ENCODE measurements around the gene ATP11A.

Gene ATP11A

DNA sequence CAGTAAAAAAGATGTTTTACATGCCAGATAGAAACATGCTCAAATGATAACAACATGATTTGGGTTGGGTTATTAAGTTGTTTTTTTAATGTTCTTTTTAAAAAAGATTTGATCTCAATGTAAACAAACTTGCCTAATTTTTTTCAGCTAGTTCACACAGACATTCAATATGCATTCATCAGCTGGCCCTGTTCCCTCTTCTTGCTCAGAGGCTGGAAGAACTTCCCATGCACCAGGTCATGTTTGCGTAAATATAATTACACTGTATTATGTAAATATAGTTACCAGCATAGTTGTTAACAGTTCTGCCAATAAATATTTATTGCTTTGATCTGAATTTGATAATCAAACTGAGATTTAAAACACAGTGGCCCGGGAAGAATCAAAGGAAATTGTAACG is 70.6 kb downstream of the ATP11A start:
- DNase-seq (ENCODE audit: low spot score): peak; percentile 44

DNA sequence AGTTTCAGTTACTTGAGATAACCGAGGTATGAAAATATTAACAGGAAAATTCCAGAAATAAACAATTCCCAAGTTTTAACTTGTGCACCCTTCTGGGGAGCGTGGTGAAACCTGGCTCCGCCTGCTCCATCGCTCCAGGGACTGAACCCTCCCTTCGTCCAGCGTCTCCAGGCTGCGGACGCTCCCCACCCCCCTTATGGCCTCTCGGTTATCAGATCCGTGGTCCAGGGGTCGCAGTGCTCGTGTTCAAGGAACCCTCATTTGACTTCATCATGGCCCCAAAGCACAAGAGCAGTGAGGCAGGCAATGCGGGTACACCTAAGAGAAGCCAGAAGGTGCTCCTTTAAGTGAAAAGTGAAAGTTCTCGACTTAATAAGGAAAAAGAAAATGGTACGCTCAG is 71.1 kb downstream of the ATP11A start:
- DNase-seq (ENCODE audit: low spot score): no peak

DNA sequence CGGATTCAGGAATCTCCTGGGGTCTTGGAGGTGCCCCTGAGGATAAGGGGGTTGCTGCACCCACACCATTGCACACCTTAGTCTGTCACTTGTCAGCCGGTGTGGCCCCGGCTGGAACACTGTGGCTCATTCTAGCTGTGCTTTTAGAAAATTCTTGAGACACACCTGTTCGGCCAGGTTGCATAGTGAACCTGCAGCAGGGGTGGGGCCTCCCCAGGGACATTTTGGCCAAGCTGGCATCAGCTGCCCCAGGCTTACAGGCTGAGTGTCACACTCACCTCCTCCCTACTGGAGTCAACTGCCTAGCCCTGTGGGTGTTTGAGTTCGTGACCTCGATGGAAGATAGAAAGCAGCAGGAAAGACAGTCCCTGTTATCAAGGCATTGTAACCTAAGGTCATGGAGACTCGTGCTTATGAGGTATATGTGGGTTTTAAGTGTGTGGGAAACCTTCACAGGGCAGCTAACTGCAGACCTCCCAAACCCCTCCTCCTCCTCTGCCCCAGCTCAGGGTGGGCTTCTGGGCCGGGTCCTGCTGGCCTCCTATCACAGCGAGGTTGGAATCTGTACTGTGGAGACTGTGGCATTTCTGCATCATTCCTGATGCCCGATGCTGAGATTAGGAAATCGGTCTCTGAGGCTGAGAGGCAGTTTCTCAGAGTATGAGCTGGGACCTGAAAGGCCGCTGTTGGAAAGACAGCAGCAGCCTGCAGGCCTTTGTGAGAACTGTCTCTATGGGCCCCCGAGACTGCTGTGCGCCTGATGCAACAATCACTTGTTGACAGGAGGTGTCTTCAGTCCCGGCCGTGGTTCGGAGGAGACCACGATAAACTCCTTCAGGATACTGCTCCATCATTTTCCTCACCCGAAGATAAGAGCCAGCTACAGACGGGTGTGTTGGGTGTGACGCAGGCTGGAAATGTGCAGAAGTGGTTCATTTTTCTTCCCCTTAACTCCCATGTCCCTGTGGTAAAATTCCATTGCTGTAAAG is 72.2 kb downstream of the ATP11A start:
- no peak for DNase-seq (ENCODE audit: low spot score)

DNA sequence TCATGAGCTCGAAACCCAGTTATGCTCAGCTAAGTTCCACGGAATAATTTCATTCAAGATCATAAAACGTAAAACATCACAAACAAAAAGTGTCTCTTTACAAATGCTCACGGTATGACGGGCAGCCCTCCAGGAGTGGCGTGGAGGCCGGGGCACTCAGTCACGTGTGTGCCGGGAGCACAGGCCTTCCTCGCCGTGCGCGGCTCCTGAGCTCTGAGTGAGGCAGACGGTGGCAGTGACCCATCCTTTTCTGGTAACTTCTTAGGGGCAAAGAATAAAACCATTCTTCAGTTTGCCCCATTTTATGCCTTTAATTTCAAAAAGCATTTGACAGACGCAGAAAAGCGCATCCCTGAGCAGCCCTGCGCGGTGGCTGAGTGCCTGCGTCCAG is 72.8 kb downstream of the ATP11A start:
- DNase-seq (ENCODE audit: low spot score): no peak

DNA sequence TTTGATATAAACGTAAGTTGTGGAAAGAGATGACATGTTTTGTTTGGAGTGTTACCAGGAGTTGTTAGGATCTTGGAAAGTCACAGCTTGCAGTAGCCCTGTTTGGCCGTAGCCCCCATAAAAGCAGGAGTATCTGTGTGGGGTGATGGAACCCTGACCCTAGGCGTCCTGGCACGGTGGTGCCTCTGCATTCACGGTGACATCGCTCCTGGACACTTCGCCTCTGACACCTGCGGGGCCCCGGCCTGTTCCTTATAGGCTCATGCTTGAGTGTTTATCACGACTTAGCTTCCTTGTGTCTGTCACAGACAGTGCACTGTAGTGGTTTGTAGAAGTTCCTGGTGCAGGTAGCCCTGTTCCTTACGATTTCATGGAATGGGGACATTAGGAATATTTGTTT is 74.2 kb downstream of the ATP11A start:
- no peak for DNase-seq (ENCODE audit: low spot score)

DNA sequence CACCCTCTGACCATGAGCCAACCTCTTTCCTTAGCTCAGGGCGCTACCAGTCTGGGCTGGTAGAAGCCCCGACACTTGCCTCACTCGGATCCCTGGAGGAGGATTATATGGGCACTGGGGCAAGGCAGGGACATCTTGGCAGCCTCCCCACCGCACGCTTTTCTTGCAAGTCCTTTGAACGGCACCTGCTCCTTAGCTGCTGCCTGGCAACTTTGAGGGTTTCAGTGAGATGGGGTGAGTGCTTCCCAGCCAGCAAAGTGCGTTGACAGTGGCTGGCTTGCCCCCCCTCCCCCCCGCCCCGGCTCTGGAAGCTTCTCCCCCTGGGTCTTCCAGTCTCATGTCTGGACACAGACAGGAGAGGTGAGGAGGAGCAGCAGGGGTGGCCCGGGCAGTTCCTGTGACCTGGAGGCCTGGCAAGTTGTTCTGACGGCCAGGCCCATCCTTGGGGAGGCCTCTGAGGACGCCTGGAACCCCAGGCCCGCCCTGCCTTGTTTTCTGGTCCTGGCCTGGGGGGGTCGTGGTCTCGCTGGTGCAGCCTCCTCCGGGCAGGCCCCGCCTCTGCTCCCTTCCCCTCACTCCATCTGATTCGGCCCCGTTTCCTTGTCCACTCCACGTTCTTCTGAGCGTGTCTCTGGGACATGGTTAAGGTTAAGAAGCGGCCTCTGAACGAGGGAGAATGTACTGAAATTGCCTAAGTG is 75.2 kb downstream of the ATP11A start:
- no peak for DNase-seq (ENCODE audit: low spot score)

DNA sequence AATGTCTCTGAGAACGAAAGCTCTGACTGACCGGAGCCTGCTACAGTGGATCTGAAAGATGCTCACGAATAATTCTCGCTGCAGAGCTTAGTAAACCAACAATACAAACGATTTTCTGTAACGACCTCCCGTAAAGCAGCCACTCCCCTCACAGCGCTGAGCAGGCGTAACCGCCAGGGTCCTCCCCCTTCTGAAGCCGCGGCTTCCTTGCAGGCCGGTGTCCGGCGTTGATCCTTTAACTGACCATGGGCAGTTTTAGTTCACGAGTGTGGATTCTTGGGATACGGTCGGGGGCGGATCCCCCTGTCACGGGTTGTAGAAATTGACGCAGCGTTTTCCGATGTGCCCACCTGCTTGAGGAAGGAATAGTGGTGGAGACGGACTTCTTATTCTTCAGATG is 75.9 kb downstream of the ATP11A start:
- no peak for DNase-seq (ENCODE audit: low spot score)

DNA sequence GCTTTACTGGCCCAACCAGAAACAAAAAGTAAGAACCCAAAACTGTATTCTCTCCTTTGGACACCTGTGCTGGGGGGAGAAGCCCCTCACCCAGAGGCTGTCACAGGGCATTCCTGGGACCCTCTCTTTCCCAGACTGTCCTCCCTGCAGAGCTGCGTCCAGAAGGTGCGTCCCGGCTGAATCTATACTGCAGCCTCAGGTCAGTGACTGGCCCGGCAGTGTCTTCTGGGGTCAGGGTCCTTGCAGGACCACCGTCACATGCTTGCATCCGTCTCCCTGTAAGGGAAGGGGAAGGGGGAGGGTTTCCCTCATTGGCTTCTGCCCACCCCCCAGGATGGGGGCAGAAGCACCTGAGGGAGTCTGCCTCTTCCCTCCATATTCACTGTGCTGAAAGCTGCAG is 76.5 kb downstream of the ATP11A start:
- no peak for DNase-seq (ENCODE audit: low spot score)

DNA sequence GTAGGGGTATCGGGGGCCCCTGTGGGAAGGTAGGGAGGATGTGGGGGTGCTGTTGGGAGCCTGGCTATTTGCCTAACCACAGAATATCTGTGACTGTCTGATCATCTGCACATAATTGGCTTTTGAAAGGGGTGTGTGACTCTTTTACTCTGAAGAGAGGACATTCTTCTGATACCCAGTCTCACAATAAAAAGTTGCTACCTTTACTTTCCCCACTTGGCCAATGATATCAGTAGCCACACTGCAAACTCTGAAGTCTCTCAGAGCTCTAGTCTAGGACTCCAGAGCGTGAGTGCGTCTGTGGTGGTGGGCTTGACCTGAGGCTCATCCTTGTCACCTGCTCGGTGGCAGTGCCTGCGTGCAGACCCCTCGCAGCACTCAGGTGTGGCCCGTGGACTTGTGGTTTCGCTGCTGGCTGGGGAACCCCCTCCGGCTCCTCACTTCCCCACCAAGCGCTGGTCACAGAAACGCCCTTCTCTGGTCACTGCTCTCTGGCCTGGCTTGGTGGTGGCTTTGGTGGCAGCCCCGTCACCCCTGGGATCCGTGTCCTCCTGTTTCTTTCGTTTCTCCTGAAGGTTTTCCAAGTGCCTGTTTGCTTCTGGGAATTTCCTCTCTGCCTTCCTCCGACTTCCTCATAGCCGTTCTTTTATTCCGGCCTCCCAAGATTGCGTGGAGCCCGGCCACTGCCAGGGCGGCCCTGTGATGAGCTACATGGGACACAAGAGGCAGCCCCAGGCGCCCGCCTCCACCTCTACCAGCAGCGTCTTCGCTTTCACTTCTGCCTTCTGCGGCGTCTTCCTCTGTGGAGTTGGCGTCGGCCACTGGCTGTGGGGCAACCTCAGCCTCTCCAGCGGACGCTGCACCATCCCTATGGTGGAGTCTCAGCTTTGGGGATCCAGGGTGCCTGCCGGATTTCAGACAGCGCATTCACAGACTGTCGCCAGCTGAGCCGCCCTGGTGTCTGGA is 78.0 kb downstream of the ATP11A start:
- no peak for DNase-seq (ENCODE audit: low spot score)

DNA sequence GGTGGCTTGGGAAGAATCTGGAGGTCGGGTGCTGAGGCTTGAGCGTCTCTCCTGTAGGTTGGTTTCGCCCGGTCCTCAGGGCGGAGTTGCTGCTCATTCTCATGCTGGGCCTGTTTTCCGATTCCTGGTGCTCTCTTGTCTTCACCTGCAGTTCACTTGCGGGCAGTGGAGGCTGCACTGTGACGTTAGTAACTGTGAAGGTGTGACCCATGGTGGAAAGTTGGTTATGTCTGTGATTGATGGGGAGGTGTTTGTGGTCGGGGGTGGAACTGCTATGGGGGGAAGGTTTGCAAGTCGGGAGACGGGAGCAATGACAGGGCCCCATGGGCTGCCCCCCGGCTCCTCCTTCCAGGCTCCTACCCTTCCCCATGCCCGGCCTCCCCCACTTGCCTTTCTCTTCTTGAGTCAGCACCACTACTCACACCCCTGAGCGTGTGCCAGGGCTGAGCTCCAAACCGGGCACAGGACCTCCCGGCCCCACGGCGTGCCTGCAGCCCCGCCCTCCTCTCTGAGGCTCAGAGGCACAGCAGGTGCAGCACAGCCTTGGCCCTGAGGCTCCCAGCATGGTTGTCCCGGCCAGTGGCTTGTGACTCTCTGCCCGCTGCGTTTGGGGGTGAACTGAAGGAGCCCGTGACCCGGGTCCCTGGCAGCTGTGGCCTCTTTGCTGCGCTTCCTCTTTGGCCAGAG is 79.1 kb downstream of the ATP11A start:
- no peak for DNase-seq (ENCODE audit: low spot score)

DNA sequence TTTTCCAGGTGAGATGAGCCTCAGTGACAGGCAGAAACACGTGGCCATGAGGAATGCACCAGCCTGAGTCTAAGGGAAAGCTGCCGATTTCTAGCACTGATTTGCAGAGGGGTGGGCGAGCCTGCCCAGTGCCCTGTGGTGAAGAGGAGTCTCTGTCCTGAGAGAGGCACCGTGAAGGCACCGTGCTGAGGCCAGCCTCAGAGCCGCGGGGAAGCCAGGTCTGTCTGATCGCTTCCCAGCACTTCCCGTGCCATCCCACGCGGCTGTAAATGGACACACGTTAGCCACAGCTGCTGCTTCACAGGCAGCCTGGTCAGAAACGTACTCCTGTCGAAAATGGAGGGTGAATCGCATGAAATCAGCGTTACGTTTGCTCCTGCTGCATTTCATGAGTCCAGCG is 79.8 kb downstream of the ATP11A start:
- no peak for DNase-seq (ENCODE audit: low spot score)

DNA sequence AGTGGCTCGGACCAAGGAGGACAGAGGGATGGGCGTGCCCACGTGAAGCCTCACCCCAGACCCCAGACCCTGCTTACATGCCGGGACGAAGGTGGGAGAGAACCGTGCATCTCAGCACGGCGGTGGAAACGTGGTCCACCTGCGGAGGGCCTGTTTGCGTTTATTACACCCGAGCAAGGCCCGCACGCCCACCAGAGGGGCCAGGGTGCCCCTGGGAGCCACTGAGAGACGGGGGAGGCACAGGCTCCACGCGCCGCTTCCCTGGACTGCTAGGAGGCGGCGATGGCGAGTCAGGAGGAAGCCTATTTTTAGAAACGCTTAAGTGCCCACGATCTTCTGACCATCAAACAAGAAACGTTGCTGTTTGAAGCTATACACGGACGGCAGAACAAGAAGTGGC is 80.7 kb downstream of the ATP11A start:
- no peak for DNase-seq (ENCODE audit: low spot score)

DNA sequence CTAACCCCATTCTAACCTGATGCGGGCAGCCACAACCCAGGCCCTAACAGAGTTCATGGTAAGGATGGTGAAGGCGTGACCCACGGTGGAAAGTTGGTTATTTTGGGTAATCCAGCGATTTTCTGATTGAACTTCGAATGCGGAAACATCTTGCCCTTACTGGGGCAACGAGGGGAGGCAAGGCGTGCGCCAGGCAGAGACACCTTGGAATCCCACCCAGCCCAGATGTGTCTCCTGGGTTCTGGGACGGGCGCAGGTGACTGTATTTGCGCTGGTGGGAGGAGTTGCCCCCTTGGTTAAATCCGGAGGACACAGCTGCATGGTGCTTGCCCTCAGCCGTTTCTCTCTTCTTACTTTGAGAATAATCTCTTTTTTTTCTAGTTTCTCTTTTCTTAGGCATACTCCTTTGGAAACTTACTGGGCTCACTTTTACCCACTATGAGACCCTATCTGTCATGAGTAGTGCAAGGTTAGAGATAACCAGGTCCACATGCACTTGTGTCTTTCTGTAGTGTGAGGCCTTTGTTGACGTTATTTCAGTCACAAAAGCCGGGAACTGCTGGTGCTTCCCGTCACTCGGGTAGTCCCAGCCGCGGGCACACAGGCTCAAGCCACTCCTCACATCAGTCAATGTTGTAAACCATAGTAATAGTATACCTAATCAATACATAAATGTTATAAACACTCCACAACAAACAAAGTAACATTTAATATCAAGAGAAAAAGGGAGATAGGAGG is 81.5 kb downstream of the ATP11A start:
- DNase-seq (ENCODE audit: low spot score): no peak

DNA sequence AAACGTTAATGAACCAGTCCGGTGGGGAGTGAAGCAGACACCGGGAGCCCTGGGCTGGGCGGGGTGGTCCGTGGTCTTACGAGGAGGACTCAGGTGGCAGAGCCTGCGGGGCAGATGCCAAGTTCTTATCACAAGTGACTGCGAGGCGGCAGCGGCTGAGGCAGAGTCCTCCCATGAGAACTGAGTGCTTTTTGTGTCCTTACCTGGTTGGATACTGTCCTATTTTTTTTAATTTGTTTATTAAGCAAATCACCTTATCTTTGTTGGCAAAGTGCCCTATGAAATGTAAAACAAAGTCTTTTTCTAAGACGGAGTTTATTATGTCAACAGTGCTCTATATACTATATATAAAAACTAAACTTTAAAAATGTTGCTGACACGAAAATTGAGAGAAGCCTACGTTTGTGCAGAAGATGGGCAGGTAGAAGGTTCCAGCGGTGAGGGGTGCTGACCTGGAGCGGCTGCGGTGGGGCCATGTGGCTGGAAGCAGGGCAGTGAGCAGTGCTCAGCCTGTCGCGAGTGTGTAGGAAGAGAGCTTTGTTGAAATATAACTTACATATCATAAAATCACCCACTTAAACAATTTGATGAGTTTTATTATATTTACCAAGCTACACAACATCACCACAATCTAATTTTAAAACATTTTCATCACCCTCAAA is 82.2 kb downstream of the ATP11A start:
- no peak for DNase-seq (ENCODE audit: low spot score)

DNA sequence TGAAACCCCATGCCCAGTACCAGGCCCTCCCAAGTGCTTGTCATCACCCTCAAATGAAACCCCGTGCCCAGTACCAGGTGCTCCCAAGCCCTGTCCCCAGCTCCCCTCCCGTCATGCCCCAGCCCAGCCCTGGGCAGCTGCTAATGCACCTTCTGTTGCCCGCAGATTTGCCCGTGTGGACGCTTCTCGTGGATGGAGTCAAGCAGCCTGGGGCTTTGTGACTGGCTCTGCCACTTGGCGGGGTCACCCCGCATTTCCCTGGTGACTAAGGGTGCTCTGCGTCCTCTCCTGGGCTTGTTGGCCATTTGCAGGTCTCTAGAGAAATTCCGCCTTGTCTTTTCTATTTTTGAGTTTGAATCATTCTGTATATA is 82.7 kb downstream of the ATP11A start:
- no peak for DNase-seq (ENCODE audit: low spot score)

DNA sequence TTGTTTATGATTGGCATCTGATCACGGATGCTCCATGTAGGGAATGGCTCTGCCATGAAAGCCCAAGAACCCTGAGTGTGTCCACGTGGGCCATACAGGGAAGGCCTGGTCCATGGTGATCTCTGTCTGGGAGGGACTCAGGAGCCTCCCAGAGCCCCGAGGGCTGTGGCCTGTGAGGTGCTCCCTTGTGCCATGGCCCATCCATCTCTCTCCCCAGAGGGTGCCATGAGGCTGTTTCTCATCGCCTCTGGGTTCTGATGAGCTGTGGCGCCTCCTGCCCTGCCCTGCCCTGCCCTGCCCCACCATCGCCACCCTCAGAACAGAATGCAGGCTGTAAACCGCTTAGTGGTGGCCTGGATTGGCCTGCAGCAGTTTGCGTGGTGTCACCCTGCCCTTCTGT is 83.1 kb downstream of the ATP11A start:
- no peak for DNase-seq (ENCODE audit: low spot score)

DNA sequence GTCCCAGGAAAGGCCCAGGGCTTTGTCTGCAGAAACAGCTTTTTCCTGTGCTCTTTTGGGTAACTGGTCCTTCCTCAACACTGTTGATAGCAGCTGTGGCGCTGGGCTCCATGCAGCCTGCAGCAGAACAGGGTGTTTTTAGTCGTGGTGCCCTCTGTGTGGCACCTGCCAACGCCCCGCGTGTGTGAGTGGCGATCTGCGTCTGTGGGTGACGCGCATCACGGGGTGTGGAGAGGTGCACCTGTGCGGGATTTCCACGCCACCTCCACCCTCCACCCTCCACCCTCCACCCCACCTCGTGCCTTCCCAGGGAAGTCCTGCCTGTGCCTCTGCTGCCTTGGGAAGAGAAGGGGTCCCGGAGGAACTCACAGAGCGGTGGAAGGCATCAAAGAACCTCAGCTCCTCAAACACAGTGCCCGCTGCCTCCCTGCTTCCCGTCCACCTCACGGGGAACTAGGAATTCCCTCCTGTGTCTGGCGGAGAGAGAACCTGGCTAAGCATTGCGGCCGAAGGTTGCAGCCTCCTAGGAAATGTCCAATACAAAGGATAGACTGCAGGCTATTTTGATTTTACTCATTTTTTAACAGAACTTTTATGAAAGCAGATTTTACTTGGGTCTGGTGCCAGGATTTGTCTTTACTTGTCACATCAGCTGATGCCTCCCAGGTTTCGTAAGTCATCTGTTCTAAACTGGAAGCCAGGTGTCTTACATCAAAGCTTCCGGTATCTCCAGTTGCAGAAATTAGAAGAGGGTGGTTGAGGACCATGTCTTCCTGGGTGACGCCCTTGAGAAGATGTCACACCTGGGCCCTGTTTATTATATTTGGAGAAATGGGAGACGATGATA is 84.0 kb downstream of the ATP11A start:
- no peak for DNase-seq (ENCODE audit: low spot score)

DNA sequence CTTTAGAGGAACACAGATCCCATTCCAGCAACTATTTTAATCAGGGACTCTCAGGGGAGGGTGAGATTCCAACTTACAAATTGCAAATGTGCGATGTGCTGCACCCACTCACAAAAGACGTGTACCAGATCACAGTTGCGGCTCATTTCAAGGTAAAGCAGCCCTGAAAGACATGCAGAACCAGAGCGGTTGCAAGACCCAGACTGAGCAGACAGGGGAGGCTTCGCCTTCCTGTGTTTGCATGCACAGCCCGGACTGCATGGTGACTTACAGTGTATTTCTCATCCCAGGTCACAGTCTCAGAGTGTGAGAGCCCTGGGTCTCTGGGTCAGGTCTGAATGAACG is 84.6 kb downstream of the ATP11A start:
- no peak for DNase-seq (ENCODE audit: low spot score)

DNA sequence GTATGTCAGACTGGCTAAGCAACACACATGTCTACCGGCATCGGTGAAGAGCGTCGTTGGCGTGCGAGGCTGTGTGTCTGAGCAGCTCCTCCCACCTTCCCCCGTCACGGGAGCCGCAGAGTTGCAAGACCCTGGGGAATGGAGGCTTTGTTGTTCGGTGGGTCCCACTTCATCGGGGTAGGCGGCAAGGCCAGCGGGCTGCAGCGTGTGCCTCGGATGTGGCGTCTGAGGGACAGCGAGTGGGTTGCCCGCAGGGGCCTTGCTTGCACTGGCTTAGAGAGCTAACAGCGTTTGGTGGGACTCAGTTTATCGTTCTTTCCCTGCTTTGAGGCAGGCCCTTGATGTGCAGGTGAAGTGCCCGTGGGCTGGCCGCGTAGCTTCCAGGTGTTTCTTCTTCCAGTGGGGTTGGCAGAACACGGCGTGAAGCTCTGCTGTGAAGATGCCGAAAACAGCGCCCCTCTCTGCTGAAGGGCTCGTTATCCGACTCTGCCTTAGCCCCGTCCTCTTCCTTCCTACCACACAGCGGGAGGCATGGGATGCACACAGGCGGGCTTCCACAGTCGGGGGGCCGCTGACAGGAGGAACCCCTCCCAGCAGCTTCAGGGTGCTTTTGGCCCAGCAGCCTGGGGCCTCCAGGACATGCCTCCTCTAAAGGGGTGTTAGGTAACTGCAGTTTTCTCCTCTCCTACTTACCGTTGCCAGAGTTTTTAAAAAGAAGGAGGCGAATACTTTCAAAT is 85.2 kb downstream of the ATP11A start:
- no peak for DNase-seq (ENCODE audit: low spot score)

Measured in hepatic stellate cell (primary cell).